Nephron (organoid): Measurements from ENCODE around the gene MLANA.

Source experiments
- H3K27ac Mint-ChIP-seq, 3 experiments: 2 replicates each; pipeline ENCODE4 v1.8.0; 2020; ENCODE audit warnings: mixed read lengths in 3 of 3, mild to moderate bottlenecking in 2 of 3, moderate library complexity in 1 of 3
- H3K27me3 Mint-ChIP-seq: 2 replicates; pipeline ENCODE4 v1.8.0; 2021; ENCODE audit warnings: low read depth, mild to moderate bottlenecking, moderate library complexity, mixed read lengths
- H3K36me3 Mint-ChIP-seq: 2 replicates; pipeline ENCODE4 v1.8.0; 2020; ENCODE audit warnings: low read depth, mixed read lengths
- H3K4me1 Mint-ChIP-seq: 2 replicates; pipeline ENCODE4 v1.8.0; 2020; ENCODE audit warnings: mixed read lengths
- H3K4me3 Mint-ChIP-seq, 3 experiments: 2 replicates each; pipeline ENCODE4 v1.8.0; 2020; ENCODE audit warnings: mild to moderate bottlenecking in 3 of 3, mixed read lengths in 3 of 3, moderate library complexity in 2 of 3
- H3K9me3 Mint-ChIP-seq: 2 replicates; pipeline ENCODE4 v1.8.0; 2020; ENCODE audit warnings: mixed read lengths
- TF ChIP-seq, protein P1 (sequence below), 3 experiments: fragments of 200-600 bp; sonication (generic); IDR thresholded peaks; one replicate each; pipeline ENCODE4 v1.5.0; 2021; ENCODE audit warnings: antibody characterized with exemption in 3 of 3; ENCODE audit not compliant: unreplicated experiment in 3 of 3

The MLANA gene

DNA sequence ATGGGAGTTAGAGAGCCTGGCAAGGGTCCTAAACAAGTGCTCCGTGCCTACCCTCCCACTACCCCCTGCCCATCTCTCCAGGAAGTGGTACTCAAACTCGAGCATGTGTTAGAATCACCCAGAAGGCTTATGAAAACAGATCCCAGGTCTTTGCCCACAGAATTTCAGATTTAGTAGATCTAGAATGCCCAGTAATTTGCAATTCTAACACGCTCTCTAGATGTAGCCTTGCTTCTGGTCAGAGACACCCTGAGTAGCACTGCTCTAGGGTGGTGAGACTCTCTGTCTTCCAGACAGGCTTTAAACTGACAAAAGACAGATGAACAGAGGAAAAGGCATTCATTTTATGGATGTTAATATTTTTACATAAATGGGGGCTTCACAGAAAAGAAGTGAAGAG lies 37.1 kb upstream of the MLANA start:
- TF ChIP-seq, protein P1, sequence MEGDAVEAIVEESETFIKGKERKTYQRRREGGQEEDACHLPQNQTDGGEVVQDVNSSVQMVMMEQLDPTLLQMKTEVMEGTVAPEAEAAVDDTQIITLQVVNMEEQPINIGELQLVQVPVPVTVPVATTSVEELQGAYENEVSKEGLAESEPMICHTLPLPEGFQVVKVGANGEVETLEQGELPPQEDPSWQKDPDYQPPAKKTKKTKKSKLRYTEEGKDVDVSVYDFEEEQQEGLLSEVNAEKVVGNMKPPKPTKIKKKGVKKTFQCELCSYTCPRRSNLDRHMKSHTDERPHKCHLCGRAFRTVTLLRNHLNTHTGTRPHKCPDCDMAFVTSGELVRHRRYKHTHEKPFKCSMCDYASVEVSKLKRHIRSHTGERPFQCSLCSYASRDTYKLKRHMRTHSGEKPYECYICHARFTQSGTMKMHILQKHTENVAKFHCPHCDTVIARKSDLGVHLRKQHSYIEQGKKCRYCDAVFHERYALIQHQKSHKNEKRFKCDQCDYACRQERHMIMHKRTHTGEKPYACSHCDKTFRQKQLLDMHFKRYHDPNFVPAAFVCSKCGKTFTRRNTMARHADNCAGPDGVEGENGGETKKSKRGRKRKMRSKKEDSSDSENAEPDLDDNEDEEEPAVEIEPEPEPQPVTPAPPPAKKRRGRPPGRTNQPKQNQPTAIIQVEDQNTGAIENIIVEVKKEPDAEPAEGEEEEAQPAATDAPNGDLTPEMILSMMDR (IDR thresholded peaks at IDR 0.05; ENCODE audit: unreplicated experiment in 3 of 3), result no peak
- Mint-ChIP-seq H3K36me3 (no peaks in the 10 kb centered on the region), H3K9me3 (no peaks in the 10 kb centered on the region), H3K27me3 (no peaks in the 10 kb centered on the region), H3K4me1 (no peaks in the 10 kb centered on the region), H3K4me3 (no peak overlapping the region), H3K27ac (peak overlapping the region in 2 of 3 experiments; percentile 33 to 36)

DNA sequence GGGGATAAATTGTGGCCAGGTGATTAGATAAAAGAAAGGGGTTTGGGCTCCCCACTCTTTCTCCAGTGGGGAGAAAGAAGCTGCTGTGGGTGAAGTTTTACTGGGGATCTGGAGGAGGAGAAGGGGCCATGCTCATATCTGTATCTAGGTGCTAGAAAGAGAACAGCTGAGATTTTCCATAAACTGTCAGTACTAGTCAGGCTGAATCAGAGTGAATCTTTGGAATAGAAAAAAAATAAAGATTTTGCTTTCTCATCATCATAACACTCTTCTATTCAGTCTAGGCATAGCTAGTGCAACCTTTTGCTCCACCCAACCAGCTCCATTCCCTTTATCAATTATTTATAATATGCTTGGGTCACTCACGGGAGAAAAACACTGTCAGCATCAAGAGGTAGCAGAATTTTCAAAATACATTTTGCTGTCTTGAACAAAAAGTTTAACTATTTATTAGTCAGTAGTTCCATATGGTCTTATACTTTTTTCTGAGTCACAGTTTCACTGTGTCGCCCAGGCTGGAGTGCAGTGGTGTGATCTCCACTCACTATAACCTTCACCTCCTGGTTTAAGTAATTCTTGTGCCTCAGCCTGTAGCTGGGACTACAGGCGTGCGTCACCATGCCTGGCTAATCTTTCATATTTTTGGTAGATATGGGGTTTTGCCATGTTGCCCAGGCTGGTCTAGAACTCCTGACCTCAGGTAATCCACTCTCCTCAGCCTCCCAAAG lies 36.5 kb upstream of the MLANA start:
- TF ChIP-seq, protein P1 (IDR thresholded peaks at IDR 0.05; ENCODE audit: unreplicated experiment in 3 of 3), result no peak
- no peak overlapping the region for H3K4me3 Mint-ChIP-seq
- no peak overlapping the region for H3K27ac Mint-ChIP-seq
- H3K36me3 Mint-ChIP-seq, result no peaks in the 10 kb centered on the region
- no peaks in the 10 kb centered on the region for H3K9me3 Mint-ChIP-seq
- no peaks in the 10 kb centered on the region for H3K27me3 Mint-ChIP-seq
- H3K4me1 Mint-ChIP-seq, result no peaks in the 10 kb centered on the region

DNA sequence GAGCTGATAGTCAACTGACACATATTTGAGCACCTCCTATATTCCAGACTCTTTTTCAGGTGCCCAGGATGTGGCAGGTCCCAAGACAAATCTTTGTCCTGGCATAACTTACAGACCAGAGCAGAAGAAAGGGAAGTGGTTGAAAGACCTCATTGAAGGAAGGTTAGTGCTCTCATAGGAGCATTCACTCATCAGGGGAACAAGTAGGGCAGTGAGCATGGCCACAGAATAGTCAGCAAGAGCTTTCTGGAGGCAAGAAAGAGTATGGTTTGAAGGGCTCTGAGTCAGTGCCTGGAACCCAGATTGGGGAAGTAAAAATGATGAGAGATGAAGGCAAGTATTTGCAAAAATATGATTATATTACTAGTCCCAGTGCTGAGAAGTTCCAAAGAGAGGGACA lies 32.8 kb upstream of the MLANA start:
- no peak overlapping the region for H3K4me3 Mint-ChIP-seq
- no peak overlapping the region for H3K27ac Mint-ChIP-seq
- no peaks in the 10 kb centered on the region for H3K9me3 Mint-ChIP-seq
- H3K4me1 Mint-ChIP-seq, result no peaks in the 10 kb centered on the region
- TF ChIP-seq, protein P1 (IDR thresholded peaks at IDR 0.05; ENCODE audit: unreplicated experiment in 3 of 3), result no peak
- no peaks in the 10 kb centered on the region for H3K27me3 Mint-ChIP-seq
- H3K36me3 Mint-ChIP-seq, result no peaks in the 10 kb centered on the region

DNA sequence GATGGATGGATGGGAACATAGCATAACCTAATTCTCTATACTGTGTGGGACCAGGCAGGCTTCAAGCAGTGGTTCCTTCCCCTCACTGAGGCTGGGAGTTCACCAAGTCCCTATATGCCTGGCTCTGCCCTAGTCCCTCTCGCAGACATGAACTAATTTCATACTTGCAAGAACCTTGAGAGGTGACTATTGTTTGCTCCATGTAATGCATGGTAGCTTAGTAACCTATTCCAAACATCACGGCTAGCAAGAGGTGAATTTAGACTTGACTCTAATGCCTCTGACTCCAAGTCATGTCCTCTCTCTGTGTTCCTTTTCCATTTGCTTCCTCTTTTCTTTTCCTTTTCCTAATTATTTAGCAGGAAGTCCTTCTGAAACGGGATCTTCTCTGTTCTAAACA lies 31.9 kb upstream of the MLANA start:
- Mint-ChIP-seq H3K4me1 (no peaks in the 10 kb centered on the region), H3K4me3 (no peak overlapping the region), H3K36me3 (no peaks in the 10 kb centered on the region), H3K9me3 (no peaks in the 10 kb centered on the region), H3K27ac (no peak overlapping the region), H3K27me3 (no peaks in the 10 kb centered on the region)
- TF ChIP-seq, protein P1 (IDR thresholded peaks at IDR 0.05; ENCODE audit: unreplicated experiment in 3 of 3), result no peak

DNA sequence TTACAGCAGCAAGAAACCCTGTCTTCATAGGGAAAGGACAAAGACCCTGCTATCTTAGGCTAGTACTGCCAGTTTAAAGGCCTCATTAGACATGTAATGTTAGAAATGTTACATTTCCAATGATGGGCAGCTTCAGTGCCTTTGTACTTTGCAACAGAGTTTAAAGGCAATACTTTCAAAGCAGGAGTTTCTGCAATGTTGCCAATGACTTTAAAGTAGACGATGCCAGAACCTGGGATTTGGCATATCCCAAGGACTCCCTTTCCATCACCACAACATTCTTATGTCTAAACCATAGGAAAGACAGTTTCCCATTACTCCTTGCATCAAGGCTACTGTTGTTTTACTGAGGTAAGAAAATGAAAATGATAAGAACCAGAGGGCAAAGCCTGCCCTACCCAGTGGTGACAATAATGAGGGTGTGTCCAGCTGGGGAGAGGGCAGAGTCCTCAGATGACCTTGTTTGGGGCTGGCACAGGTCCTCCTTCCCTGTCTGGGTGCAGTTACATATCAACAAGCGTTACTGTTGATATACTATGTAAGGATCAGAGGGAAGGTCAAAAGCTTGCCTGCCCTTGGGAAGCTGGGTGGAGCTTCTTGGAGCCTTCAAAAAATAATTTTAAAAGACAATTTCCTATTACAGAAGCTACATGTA lies 27.5 kb upstream of the MLANA start:
- Mint-ChIP-seq H3K9me3 (no peaks in the 10 kb centered on the region), H3K27ac (no peak overlapping the region), H3K27me3 (no peaks in the 10 kb centered on the region), H3K4me3 (no peak overlapping the region), H3K4me1 (no peaks in the 10 kb centered on the region), H3K36me3 (no peaks in the 10 kb centered on the region)
- TF ChIP-seq, protein P1 (IDR thresholded peaks at IDR 0.05; ENCODE audit: unreplicated experiment in 3 of 3), result no peak

DNA sequence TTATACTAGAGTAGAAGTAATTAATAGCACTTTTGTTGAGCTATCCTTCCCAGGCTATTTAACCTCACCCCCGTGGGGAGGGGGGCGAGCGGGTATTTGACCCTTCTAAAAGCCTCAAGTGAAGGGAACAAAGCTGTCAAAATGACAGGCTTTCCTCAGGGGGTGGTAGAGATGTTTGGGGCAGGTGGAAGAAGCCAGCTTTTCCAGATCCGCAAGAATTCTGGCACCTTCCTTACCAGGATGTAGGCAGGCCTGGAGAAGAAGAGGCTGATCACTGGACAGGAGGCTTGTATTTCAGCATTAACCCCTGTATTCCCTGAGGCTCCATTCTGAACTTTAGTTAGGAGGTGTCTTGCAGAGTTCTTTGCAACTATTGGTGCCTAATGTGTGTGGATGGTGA lies 26.2 kb upstream of the MLANA start:
- no peaks in the 10 kb centered on the region for H3K27me3 Mint-ChIP-seq
- TF ChIP-seq, protein P1 (IDR thresholded peaks at IDR 0.05; ENCODE audit: unreplicated experiment in 3 of 3), result no peak
- H3K4me3 Mint-ChIP-seq, result no peak overlapping the region
- no peak overlapping the region for H3K27ac Mint-ChIP-seq
- no peaks in the 10 kb centered on the region for H3K9me3 Mint-ChIP-seq
- H3K4me1 Mint-ChIP-seq, result no peaks in the 10 kb centered on the region
- no peaks in the 10 kb centered on the region for H3K36me3 Mint-ChIP-seq
